NCI-H2196 treated with DMSO at 0.1 percent for 48 hours (cell line): ENCODE results near the gene AARS2.
"Not testable (repeated sequence)": the region's sequence is repeated elsewhere in the genome, so short reads cannot be mapped to it uniquely, and the experiment has no call there.

ENCODE experiments used
- DNase-seq: peaks from one replicate; lab custom pipeline; 2025; ENCODE audit not compliant: unreplicated experiment; lab: John Stamatoyannopoulos, UW

AARS2 gene

GRCh38 chr6:44312901-44313788 lies at the start of gene AARS2:
AARS2 (minus strand) TSS chr6:44313347; CDS start chr6:44313323, 24 bp downstream.
- DNase-seq: peak; percentile 75

DNA sequence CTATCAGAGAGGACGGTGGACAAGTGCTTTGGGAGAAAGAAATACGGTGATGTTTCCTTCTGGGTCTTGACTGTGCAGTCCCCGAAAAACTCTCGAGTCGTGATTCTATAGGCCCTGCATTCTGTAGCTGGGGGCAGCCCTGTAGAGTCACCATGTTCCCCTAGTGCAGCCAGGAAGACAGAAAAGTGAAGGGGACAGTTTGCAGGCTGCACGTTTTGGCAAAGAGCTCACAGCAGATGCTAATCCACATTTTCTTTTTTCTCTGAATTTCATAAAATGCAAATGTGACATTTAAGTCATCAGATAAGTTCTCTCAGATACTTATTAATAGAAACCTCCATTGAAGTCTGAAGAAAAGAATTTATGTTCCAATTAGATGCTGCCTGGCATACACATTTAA lies 48.8 kb upstream of the AARS2 start:
- no peak for DNase-seq

- no peak for DNase-seq
Measured at GRCh38 chr6:44359973-44360372, 46.8 kb upstream of the AARS2 start.

DNA sequence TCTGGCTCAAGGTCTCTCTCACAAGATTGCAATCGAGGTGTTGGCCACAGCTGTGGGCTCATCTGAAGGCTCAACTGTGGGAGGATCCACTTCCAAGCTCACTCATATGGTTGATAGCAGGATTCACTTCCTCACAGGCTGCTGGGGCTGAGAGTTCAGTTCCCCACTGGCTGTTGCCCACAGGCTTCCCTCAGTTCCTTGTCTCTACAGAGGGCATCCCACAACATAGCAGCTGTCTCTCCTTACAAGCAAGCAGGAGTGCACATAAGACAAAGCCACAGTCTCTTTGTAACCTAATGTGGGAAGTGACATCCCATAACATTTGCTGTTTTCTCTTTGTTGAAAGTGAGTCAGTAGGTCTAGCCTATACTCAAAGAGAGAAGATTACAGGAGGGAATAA lies 43.3 kb upstream of the AARS2 start:
- no peak for DNase-seq

- DNase-seq: no peak
Measured at GRCh38 chr6:44355640-44356039, 42.5 kb upstream of the AARS2 start.

GRCh38 chr6:44353336-44353735 lies 40.2 kb upstream of the AARS2 start:
- DNase-seq: no peak

DNA sequence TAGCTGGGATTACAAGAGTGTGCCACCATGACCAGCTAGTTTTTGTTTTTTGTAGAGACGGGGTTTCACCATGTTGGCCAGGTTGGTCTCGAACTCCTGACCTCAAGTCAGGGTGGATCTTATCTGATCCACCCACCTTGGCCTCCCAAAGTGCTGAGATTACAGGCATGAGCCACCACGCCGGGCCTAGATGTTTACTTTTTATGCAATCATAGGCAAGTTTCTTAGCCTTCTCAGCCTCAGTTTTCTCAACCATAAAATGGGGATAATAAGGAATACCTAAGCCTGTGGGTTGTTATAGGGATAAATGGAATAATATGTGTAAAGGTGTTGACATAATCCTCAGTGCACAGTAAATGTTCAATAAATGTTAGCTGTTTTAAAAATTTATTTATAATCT lies 39.1 kb upstream of the AARS2 start:
- no peak for DNase-seq

GRCh38 chr6:44350650-44350994 lies 37.5 kb upstream of the AARS2 start:
- DNase-seq: not testable (repeated sequence)

- DNase-seq: no peak
Measured at GRCh38 chr6:44349904-44350649, 36.9 kb upstream of the AARS2 start.

GRCh38 chr6:44346818-44347217 lies 33.7 kb upstream of the AARS2 start:
- DNase-seq: not testable (repeated sequence)

GRCh38 chr6:44342489-44342888 lies 29.3 kb upstream of the AARS2 start, which contains the start of gene SPATS1:
SPATS1 (plus strand) TSS chr6:44342650; CDS start chr6:44343096, 446 bp downstream.
- no peak for DNase-seq

DNA sequence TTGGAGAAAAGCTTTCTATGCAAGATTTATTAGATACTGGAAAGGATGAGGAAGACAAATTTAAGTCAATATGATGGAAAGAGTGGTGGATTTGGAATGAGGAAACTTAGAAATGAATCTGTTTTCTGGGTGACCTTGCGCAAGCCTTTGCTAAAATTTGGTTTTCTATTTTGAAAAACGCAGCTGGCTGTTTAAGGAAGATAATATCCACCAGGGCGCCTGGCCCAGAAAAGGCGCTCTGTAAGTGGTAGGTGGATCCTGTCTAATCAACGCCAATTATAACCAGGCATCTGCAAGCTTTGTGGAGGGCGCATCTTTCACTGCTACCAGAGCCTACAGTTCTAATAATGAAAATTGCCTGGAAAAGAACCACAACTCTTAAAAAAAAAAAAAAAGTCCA lies 28.9 kb upstream of the AARS2 start:
- no peak for DNase-seq

GRCh38 chr6:44341095-44341890 lies 28.1 kb upstream of the AARS2 start:
- no peak for DNase-seq

- no peak for DNase-seq
Measured at GRCh38 chr6:44339763-44340625, 26.8 kb upstream of the AARS2 start.

- no peak for DNase-seq
Measured at GRCh38 chr6:44339301-44339700, 26.2 kb upstream of the AARS2 start.

DNA sequence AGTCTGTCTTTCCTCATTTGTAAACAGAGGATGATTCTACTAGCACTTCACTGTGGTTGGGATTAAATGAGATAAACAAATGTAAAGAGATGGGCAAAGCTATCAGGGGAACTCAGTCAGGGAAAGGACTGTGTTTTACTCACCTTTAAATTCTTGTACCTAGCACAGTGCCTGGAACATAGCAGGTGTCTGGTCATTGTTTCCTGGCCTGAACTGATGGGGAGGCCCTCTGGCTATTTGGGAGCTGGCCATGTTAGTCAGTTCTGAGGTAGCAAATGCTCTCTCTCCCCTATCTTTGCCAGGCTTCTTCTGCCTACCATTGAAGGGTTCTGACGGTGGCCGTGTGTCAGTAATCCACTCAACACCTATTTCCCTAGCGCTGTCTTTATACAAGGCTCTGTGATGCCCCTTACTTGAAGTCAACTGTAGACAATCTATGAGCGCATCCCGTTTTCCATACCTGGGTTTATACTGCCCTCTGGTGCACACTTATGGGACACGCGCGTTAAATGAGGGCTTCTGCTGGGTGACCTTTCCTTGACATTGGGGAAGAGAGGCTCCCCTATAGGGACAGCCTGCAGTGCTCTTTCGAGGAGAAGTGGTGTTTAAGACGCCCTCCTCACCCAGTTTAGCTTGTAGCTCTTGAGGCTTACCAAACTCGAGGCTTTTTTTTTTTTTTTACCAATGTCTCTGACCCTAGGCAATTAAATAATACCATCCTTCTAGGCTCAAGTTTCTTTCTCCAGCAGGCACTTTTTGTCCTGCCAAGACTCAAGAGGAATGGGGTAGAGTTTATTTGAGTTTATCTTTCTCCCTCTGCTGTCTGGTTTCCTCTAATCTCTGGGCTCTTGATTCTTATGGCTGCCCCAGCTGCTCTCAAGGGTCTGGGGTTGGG lies 25.3 kb upstream of the AARS2 start:
- peak; percentile 24 for DNase-seq

GRCh38 chr6:44335631-44336030 lies 22.5 kb upstream of the AARS2 start:
- DNase-seq: no peak

DNA sequence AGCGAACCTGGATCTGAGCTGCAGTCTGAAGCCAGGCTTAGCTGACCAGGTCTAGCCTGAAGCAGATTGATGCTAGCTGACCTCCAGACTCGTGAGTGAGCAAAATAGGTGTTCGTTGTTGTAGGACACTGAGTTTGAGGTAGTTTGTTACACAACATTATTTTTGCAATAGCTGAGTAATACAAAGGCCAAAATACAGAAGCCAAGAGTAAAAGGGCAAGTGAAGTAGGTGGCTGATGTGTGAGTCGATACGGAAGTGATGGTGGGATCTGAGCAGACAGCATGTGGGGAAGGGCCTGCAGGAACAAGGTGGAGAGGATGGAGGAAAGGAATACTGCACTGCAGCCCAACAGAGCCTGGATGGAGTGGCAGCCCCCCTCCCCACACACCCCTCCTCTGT lies 20.8 kb upstream of the AARS2 start:
- DNase-seq: no peak

DNA sequence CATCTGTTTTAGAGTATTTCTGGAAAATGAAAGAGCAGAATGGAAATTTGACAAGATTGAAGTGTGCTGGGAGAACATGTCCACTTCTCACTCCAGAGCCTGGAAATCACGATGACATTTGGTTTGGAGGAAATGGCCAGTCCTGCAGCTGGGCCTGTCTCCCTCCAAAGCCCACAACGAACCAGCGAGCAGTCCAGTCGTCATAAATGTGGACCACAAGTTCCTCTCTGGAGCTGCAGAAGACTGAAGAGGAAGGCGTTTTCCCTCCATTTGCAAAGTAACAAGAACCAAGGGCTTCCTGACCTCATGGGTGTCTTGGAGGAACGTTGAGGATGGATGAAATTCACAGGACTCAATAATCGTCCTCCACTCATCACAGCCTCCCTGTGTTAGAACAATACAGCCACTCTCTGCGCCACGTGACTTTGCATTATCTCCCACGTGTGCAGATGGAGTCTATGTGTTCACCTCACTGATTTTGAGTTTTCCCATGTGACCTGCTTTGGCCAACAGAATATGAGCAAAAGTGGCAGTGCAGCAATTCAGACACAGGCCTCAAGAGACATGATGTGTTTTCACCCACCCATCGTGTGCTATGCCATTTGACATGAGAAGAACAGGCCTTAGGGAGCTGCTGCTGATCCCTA lies 20.2 kb upstream of the AARS2 start:
- DNase-seq: no peak
